Cardiac muscle cell (in vitro differentiated cells and primary cell): Measurements from ENCODE around the gene PLEKHO1. TPM values are rescaled to one million over a fixed set of nuclear protein-coding genes. Genes with fewer than 3 reads are reported as not detected.
"Not testable (repeated sequence)": the region's sequence is repeated elsewhere in the genome, so short reads cannot be mapped to it uniquely, and the experiment has no call there.

Source experiments
- DNase-seq, 2 donors: peaks; one replicate each; pipeline versions ENCODE4 v3.0.0 to v3.0.0-alpha.2; 2010 to 2017; ENCODE audit warnings: low read depth in 1 of 2, low spot score in 1 of 2
- H3K27ac ChIP-seq: fragments of 200-600 bp; sonication (generic); 2 replicates; pipeline ENCODE4 v1.5.1; 2016
- H3K27me3 ChIP-seq: fragments of 200-600 bp; sonication (generic); 2 replicates; pipeline ENCODE4 v1.6.0; 2016; ENCODE audit warnings: control low read depth
- H3K36me3 ChIP-seq: fragments of 200-600 bp; sonication (generic); 2 replicates; pipeline ENCODE4 v1.5.1; 2016; ENCODE audit warnings: control low read depth
- H3K4me1 ChIP-seq: fragments of 200-600 bp; sonication (generic); 2 replicates; pipeline ENCODE4 v1.8.1; 2017; ENCODE audit warnings: low read depth, mild to moderate bottlenecking, mixed run types
- H3K4me3 ChIP-seq: fragments of 200-600 bp; sonication (generic); 2 replicates; pipeline ENCODE4 v1.5.1; 2016; ENCODE audit warnings: mild to moderate bottlenecking
- H3K9me3 ChIP-seq: fragments of 200-600 bp; sonication (generic); 2 replicates; pipeline ENCODE4 v1.5.1; 2017; ENCODE audit warnings: low read depth, mild to moderate bottlenecking, control low read depth
- polyA plus RNA-seq: library from polyadenylated mRNA; unstranded; fragments of >200 nt; fragmentation: Nextera tagmentation; extraction: Ambion mirVana; gene quantifications from 2 replicates; pipeline ENCODE4 v1.2.1, GENCODE V29; 2016
- total RNA-seq: library from RNA; depleted of rRNA; stranded (reverse); fragments of >200 nt; gene quantifications from 2 replicates; pipeline ENCODE4 v1.2.3, GENCODE V29; 2016
- TF ChIP-seq, protein P1 (sequence below): IDR thresholded peaks from 2 replicates; pipeline ENCODE4 v1.5.1; 2012; ENCODE audit warnings: low read depth, mild to moderate bottlenecking, low read length

The PLEKHO1 gene
- total and polyA plus RNA-seq, 2 experiments from 2014 or later = 94.1 to 149 TPM

DNA sequence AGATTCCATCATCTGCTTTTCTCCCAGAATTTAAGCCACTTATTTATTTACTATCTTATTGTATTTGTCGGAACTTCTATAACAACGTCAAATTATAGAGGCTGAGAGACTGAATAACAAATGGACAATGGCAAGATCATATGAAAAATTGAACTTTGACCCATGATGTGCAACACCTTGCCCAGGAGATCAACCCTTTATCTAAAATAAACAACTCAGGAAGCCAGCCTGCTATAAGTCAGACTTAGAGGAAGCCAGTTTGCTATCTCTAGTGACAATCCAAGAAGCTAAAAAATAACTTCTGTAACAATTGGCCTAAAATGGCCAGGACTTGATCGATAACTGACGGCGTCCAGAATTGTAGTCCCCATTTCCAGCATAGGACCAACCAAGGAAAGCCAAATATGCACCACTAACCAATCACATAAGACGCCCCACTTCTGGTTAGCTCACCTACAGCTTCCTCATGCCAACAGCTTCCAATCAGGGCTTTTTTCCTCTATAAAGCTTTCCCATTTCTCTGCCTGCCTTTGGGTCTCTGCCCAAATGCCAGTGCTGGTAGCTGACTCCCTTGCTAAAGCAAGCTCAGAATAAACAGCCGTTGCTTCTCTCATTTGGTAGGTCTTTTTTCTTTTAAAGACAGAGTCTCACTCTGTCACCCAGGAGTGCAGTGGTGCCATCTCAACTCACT lies 57.7 kb downstream of the PLEKHO1 start:
- TF ChIP-seq, protein P1, sequence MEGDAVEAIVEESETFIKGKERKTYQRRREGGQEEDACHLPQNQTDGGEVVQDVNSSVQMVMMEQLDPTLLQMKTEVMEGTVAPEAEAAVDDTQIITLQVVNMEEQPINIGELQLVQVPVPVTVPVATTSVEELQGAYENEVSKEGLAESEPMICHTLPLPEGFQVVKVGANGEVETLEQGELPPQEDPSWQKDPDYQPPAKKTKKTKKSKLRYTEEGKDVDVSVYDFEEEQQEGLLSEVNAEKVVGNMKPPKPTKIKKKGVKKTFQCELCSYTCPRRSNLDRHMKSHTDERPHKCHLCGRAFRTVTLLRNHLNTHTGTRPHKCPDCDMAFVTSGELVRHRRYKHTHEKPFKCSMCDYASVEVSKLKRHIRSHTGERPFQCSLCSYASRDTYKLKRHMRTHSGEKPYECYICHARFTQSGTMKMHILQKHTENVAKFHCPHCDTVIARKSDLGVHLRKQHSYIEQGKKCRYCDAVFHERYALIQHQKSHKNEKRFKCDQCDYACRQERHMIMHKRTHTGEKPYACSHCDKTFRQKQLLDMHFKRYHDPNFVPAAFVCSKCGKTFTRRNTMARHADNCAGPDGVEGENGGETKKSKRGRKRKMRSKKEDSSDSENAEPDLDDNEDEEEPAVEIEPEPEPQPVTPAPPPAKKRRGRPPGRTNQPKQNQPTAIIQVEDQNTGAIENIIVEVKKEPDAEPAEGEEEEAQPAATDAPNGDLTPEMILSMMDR = no peak
- H3K4me1 ChIP-seq = no peaks in the 10 kb centered on the region
- no peak for DNase-seq

DNA sequence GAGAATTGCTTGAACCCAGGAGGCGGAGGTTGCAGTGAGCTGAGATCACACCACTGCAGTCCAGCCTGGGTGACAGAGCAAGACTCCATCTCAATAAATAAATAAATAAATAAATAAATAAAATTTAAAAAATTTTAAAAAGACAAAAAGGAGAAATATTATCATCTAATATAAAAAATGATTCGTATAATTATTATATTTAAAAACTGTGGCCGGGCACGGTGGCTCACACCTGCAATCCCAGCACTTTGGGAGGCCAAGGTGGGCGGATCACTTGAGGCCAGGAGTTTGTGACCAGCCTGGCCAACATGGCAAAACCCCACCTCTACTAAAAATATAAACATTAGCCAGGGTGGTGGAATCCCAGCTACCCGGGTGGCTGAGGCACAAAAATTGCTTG lies 58.7 kb downstream of the PLEKHO1 start:
- not testable (repeated sequence) for DNase-seq, H3K9me3 ChIP-seq, H3K27me3 ChIP-seq, H3K4me3 ChIP-seq, H3K4me1 ChIP-seq, H3K27ac ChIP-seq, H3K36me3 ChIP-seq

More for the DNA sequence above, 57.7 kb downstream of the PLEKHO1 start:
- Histone ChIP-seq H3K9me3 (no peaks in the 10 kb centered on the region), H3K36me3 (no peaks in the 10 kb centered on the region), H3K4me3 (no peak overlapping the region), H3K27me3 (no peaks in the 10 kb centered on the region), H3K27ac (no peak overlapping the region)

Other genes starting within 250 kb of the PLEKHO1 start
- 19.2 and 21.9 TPM in 2 replicates for gene SV2A, start 232.1 kb upstream of the PLEKHO1 start, total RNA-seq
- gene SV2A, start 232.1 kb upstream of the PLEKHO1 start, polyA plus RNA-seq = 20.0 and 23.3 TPM in 2 replicates
- 18.1 and 19.1 TPM in 2 replicates for gene SF3B4, start 222.1 kb upstream of the PLEKHO1 start, total RNA-seq
- 74.9 and 75.8 TPM in 2 replicates for gene SF3B4, start 222.1 kb upstream of the PLEKHO1 start, polyA plus RNA-seq
- gene MTMR11, start 213.0 kb upstream of the PLEKHO1 start, total RNA-seq = 1.0 and 1.3 TPM in 2 replicates
- gene MTMR11, start 213.0 kb upstream of the PLEKHO1 start, polyA plus RNA-seq = 0.56 and 2.3 TPM in 2 replicates
- gene OTUD7B, start 139.2 kb upstream of the PLEKHO1 start, total RNA-seq = 9.7 and 16.4 TPM in 2 replicates
- gene OTUD7B, start 139.2 kb upstream of the PLEKHO1 start, polyA plus RNA-seq = 3.1 and 5.1 TPM in 2 replicates
- gene VPS45, start 82.1 kb upstream of the PLEKHO1 start, total RNA-seq = 46.6 and 53.4 TPM in 2 replicates
- 70.4 and 71.2 TPM in 2 replicates for gene VPS45, start 82.1 kb upstream of the PLEKHO1 start, polyA plus RNA-seq
- gene ANP32E, start 86.2 kb downstream of the PLEKHO1 start, total RNA-seq = 21.9 and 38.5 TPM in 2 replicates
- gene ANP32E, start 86.2 kb downstream of the PLEKHO1 start, polyA plus RNA-seq = 36.8 and 60.9 TPM in 2 replicates
- gene CA14, start 107.9 kb downstream of the PLEKHO1 start, total RNA-seq = 34.8 and 46.1 TPM in 2 replicates
- gene CA14, start 107.9 kb downstream of the PLEKHO1 start, polyA plus RNA-seq = 68.2 and 133 TPM in 2 replicates
- 74.1 and 78.6 TPM in 2 replicates for gene APH1A, start 119.1 kb downstream of the PLEKHO1 start, total RNA-seq
- 29.5 and 35.5 TPM in 2 replicates for gene APH1A, start 119.1 kb downstream of the PLEKHO1 start, polyA plus RNA-seq
- gene C1orf54, start 122.9 kb downstream of the PLEKHO1 start, total RNA-seq = 9.2 and 11.1 TPM in 2 replicates
- 35.6 and 37.2 TPM in 2 replicates for gene C1orf54, start 122.9 kb downstream of the PLEKHO1 start, polyA plus RNA-seq
- 15.4 and 17.7 TPM in 2 replicates for gene CIART, start 132.6 kb downstream of the PLEKHO1 start, total RNA-seq
- gene CIART, start 132.6 kb downstream of the PLEKHO1 start, polyA plus RNA-seq = 19.0 and 20.6 TPM in 2 replicates
- gene MRPS21, start 143.9 kb downstream of the PLEKHO1 start, total RNA-seq = 85.8 and 89.9 TPM in 2 replicates
- 126 and 133 TPM in 2 replicates for gene MRPS21, start 143.9 kb downstream of the PLEKHO1 start, polyA plus RNA-seq
- gene PRPF3, start 171.6 kb downstream of the PLEKHO1 start, total RNA-seq = 28.9 and 40.8 TPM in 2 replicates
- gene PRPF3, start 171.6 kb downstream of the PLEKHO1 start, polyA plus RNA-seq = 27.0 and 37.7 TPM in 2 replicates
- gene RPRD2, start 214.2 kb downstream of the PLEKHO1 start, total RNA-seq = 17.3 and 24.1 TPM in 2 replicates
- gene RPRD2, start 214.2 kb downstream of the PLEKHO1 start, polyA plus RNA-seq = 34.8 and 36.1 TPM in 2 replicates